ENCODE measurements around the gene GOLM1.

Gene GOLM1

GRCh38 chr9:86043586-86043985 is 55.8 kb downstream of the GOLM1 start:
- no peak for DNase-seq

- DNase-seq, result no peak
Measured at GRCh38 chr9:86042199-86042978, 57.0 kb downstream of the GOLM1 start.

GRCh38 chr9:86041311-86041741 is 58.0 kb downstream of the GOLM1 start:
- DNase-seq, result peak; percentile 30

- DNase-seq, result no peak
Measured at GRCh38 chr9:86040861-86041155, 58.5 kb downstream of the GOLM1 start.

GRCh38 chr9:86039991-86040860 is 59.1 kb downstream of the GOLM1 start:
- no peak for DNase-seq

GRCh38 chr9:86036555-86036954 is 62.8 kb downstream of the GOLM1 start:
- DNase-seq, result no peak

GRCh38 chr9:86035827-86036440 is 63.4 kb downstream of the GOLM1 start:
- DNase-seq, result no peak

GRCh38 chr9:86034863-86035734 is 64.3 kb downstream of the GOLM1 start:
- DNase-seq, result no peak

- DNase-seq, result no peak
Measured at GRCh38 chr9:86027767-86028166, 71.6 kb downstream of the GOLM1 start.

- DNase-seq, result no peak
Measured at GRCh38 chr9:86022687-86023266, 76.6 kb downstream of the GOLM1 start.

GRCh38 chr9:86021166-86021565 is 78.2 kb downstream of the GOLM1 start:
- DNase-seq, result no peak

GRCh38 chr9:86020731-86021130 is 78.6 kb downstream of the GOLM1 start:
- DNase-seq, result no peak

GRCh38 chr9:86009133-86009532 is 90.2 kb downstream of the GOLM1 start:
- DNase-seq, result no peak

- no peak for DNase-seq
Measured at GRCh38 chr9:86005253-86005775, 94.0 kb downstream of the GOLM1 start.

GRCh38 chr9:85995599-85995998 is 103.8 kb downstream of the GOLM1 start:
- no peak for DNase-seq

- DNase-seq, result no peak
Measured at GRCh38 chr9:85995097-85995496, 104.3 kb downstream of the GOLM1 start.

GRCh38 chr9:85994191-85994590 is 105.2 kb downstream of the GOLM1 start:
- DNase-seq, result no peak

- no peak for DNase-seq
Measured at GRCh38 chr9:85987236-85987635, 112.1 kb downstream of the GOLM1 start.

GRCh38 chr9:85984457-85984856 is 114.9 kb downstream of the GOLM1 start:
- DNase-seq, result no peak

- DNase-seq, result no peak
Measured at GRCh38 chr9:85981369-85981768, 118.0 kb downstream of the GOLM1 start.

- peak; percentile 36 for DNase-seq
Measured at GRCh38 chr9:85978496-85978895, 120.9 kb downstream of the GOLM1 start.
